ENCODE results near the gene STRN4.
"Not testable (repeated sequence)": the region's sequence is repeated elsewhere in the genome, so short reads cannot be mapped to it uniquely, and the experiment has no call there.

STRN4 gene, protein sequence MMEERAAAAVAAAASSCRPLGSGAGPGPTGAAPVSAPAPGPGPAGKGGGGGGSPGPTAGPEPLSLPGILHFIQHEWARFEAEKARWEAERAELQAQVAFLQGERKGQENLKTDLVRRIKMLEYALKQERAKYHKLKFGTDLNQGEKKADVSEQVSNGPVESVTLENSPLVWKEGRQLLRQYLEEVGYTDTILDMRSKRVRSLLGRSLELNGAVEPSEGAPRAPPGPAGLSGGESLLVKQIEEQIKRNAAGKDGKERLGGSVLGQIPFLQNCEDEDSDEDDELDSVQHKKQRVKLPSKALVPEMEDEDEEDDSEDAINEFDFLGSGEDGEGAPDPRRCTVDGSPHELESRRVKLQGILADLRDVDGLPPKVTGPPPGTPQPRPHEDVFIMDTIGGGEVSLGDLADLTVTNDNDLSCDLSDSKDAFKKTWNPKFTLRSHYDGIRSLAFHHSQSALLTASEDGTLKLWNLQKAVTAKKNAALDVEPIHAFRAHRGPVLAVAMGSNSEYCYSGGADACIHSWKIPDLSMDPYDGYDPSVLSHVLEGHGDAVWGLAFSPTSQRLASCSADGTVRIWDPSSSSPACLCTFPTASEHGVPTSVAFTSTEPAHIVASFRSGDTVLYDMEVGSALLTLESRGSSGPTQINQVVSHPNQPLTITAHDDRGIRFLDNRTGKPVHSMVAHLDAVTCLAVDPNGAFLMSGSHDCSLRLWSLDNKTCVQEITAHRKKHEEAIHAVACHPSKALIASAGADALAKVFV

DNA sequence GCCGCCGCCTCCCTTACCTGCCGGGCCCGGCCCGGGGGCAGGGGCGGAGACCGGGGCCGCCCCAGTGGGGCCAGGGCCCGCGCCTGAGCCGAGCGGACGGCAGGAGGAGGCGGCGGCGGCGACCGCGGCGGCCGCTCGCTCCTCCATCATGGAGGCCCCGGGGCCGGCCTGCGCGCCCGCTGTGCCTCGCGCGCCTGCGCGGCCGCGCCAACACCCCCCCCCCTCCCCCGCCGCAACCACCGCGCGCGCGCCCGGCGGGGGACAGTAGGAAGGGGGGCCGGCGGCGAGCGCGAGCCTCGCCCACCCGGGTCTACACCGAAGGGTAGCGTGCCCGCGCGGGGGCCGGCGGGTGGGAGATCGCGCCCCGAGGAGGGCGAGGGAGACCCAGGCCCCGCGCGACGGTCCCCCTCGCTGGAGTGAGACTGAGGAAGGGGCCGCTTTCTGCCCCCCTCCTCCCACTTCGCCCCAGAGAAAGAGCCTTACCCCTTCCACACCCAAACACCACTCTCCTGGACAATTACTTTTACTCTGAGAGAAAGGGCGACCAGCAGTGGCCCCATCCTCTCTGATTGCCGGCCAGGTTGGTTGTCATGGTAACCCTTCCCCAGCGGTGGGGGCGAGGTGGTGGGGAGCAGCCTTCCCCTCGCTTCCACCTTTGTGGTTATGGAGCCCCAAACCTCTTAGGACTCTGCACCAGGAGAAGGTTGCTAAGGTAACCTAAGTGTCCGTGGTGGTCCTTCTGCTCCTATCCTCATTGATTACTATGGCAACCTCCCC lies at the start of gene STRN4:
Gene STRN4, minus strand, starts transcription at position 170 of the 777 bp plus-strand sequence. Its CDS starts 20 bp downstream, at position 150.
- peak; percentile 38 for DNase-seq

DNA sequence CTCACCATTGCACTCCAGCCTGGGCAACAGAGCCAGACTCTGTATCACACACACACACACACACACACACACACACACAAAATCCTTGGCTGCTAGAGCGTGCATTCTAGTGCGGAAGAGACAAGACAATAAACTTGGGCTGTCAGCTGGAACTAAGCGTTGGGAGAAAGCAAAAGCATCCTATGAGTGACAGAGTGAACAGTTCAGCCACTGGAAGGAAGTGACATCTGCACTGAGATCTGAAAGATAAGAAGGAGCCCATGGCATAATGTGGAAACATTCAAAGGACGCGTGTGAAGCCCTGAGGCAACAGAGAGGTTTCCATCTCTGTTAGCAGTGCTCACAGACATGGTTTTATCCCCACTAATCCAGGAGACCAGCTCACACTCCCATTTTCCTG lies 45.7 kb upstream of the STRN4 start:
- DNase-seq: no peak

DNA sequence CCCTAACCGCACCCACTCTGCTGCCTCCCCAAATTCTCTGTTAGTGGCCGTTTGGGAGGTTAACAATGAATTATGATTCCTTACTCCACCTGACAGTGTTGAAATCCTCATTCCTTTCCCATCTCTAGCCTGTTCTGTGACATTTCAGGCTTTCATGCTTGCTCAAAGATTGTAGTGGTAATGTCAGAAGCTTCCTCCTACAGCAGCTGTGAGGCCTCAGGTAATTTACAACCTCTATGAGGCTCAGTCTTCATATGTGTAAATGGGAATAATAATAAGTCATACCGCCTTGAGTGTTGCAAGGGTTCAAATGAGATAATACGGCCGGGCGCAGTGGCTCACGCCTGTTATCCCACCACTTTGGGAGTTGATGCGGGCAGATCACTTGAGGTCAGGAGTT lies 43.1 kb upstream of the STRN4 start:
- no peak for DNase-seq

DNA sequence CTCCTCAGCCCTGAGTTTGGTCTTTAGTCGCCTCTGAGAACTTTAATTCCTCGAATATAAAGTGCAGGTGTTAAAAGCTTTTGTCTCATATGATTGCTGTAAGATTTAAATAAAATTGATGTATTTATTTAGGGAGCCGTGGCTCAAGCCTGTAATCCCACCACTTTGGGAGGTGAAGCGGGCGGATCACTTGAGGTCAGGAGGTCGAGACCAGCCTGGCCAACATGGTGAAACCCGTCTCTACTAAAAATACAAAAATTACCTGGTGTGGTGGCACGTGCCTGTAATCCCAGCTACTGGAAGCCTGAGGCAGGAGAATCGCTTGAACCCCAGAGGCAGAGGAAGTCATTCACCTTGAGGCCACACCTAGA lies 42.7 kb upstream of the STRN4 start:
- DNase-seq: no peak

GRCh38 chr19:46788262-46788967 lies 42.2 kb upstream of the STRN4 start, which contains the start of gene SLC1A5:
Gene SLC1A5, minus strand, starts transcription at chr19:46788594. Its CDS starts 629 bp downstream, at chr19:46787965.
- DNase-seq: peak; percentile 95

DNA sequence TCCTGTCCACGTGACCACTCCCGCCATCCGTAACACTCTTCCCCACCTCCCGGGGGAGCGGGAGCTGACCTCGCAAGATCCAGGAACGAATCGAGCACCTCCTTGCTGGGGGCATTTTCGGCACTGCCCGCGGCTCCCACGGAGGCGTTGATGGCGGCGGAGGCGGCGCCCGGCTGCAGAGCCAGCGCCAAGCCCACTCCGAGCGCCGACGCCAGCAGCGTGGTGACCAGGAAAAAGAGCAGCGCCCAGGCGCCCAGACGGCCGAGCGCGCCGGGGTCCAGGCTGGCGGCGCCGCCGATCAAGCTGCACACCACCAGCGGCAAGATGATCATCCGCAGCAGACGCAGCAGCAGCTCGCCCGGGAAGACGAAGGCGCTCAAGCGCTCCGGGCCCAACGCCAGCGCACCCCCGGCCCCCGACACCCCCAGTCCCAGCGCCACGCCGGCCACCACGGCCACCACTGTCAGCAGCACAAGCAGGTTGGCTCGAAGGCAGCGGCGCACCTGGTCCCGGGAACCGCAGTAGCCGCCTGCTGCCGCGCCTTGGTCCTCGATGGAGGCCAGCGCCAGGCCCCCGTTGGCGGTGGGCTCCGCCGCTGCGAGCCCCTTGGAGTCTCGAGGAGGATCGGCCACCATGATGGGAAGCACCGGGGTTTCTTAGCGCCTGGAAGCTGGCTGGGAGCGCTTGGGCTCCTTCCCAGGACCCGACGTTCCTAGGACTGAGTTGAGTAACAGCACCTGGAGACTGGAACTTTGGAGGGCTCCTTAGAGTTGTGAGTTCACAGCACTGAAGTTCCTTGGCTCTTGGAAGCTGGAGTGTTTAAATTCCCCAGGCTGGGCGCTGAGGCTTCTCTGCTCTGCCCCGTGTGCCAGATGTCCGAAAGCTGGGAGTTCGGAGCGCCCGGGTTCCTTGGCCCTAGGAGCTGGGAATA lies 41.3 kb upstream of the STRN4 start:
- DNase-seq: no peak

DNA sequence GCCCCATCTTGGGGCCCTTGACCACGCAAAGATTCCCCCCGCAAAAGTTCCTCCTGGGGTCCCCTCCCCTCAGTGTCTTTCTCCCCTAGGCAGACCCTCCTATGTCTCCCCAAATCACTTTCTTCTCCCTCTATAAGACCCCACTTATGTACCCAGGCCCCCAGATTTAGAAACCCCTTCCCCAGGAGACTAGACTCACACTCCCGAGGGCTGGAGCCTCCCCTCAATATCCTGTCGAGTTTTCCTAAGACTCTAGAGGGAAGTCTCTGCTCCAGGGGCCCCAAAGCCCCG lies 40.7 kb upstream of the STRN4 start:
- no peak for DNase-seq

DNA sequence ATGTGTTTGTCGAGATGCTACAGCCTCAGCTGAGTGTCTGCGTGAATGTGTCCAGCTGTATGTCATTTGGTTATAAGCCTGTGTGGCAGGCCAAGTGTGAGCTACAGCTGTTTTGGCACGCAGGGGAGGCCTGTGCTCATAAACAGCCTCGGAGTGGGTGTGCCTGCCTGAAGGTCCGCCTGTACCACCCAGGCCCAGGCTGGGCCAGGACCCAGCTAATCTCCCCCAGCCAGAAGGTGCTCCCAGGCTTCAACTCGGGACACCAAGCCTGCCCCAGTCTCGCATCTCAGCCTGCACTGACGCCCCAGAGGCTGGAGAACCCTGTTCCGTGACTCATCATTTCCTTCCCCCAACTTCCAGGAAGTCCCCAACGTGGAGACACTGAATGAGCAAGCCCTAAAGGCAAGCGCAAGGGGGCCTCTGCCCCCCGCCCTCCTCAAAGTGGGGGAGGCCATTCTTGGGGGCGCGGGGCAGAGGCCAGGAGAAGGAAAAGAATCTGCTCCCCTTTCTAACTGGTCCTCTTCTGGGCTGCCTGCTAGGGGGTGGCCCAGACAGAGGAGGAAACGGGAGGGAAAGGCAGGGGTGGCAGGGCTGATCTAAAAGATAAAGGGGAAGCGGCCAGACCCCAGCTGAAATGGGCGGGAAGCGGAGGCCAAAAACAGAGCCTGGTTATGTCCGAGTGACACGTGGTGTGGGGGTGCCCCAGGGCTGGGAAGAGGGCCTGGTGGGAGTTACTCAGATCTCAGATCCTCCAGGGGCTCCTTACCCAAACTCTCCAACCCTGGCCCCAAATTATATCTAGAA lies 40.2 kb upstream of the STRN4 start:
- no peak for DNase-seq

DNA sequence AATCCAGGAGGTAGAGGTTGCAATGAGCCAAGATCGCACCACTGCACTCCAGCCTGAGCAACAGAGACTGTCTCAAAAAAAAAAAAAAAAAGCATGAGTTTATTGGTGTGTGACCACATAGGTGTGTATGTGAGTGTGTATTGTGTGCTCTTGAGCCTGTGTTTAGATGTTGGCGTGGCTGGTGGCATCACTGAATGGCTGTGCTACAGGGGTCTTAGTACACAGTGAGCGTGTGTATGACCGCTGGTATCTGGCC lies 39.7 kb upstream of the STRN4 start:
- no peak for DNase-seq

DNA sequence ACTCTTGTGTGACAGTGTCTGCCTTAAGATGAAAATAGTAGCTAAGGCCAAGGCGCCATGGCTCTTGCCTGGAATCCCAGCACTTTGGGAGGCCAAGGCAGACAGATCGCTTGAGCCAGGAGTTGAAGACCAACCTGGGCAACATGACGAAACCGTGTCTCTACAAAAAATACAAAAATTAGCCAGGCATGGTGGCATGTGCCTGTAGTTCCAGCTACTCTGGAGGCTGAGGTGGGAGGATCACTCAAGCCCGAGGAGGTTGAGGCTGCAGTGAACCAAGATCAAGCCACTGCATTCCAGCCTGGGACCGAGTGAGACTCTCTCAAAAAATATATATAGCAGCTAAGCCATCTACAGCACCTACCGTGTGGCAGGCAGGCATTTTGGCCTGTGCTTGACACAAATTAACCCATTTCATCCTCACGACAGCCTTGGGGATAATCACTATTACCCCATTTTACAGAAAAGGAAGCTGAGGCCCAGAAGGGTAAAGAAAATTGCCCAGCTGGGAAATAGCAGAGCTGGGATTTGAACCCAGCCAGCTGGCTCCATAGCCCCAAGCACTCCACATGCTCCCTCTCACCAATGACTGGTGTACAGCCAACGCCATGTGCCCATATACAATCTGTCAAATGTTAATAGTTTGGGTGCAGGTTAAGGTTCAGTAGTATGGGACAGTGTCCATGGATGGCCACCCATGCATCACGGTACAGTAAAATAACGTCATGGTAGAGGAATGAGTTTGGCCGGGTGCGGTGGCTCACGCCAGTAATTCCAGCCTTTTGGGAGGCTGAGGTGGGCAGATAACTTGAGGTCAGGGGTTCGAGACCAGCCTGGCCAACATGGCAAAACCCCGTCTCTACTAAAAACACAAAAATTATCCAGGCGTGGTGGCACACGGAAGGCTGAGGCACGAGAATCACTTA lies 39.1 kb upstream of the STRN4 start:
- no peak for DNase-seq

GRCh38 chr19:46784262-46785053 lies 38.2 kb upstream of the STRN4 start:
- DNase-seq: no peak

DNA sequence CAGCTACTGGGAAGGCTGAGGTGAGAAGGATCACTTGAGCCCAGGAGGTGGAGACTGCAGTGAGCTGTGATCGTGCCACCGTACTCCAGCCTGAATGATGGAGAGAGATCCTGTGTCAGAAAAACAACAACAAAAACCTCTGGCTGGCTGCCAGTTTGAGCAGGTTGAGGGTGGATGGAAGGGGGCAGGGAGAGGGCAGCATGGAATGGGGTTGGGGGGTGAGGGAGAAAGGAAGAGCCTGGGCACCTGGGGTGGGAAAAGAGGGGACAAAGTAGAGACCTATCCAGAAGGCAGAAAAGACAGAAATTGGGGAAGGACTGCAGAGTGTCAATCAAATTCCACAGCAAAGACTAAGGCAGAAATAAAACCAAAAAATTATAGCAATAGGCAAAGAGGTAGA lies 37.4 kb upstream of the STRN4 start:
- no peak for DNase-seq

- DNase-seq: no peak
These were observed 36.2 kb upstream of the STRN4 start for GRCh38 chr19:46782355-46783019.

- DNase-seq: not testable (repeated sequence)
These were observed 31.9 kb upstream of the STRN4 start for GRCh38 chr19:46777956-46778645.

DNA sequence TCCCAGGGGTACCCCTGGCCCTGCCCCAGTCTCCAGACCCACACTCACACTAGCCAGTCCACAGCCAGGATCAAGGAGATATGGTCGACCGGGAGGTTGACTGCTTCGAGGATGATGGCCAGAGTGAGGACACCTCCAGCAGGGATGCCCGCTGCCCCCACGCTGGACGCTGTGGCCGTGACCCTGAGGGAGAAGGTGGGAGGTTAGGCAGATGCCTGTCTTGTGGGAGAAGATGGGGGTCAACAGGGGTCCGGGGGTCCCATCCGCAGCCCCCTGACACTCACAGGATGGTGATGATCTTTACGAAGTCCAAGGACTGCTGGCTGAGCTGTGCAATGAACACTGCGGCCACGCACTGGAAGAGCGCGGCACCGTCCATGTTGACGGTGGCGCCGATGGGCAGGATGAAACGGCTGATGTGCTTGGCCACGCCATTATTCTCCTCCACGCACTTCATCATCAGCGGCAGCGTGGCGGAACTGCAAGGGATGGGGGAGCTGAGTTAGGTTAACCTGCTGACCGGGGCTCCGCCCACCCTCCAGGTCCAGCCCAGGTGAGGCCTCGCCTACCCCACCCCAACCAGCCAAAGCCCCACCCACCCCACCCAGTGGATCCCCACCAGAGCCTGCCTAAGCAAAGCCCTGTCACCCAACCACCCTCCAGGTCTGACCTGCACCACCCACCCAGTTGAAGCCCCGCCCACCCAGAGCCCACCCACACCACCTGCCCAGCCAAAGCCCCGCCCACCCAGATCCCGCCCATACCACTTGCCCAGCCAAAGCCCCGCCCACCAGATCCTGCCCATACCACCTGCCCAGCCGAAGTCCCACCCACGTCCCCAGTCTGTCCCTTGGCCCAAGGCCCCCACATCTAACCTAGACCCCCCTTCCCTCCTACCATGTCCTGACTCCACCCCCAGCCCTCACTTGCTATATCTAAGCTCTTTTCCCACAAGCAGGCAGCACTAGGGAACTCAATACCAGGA lies 31.0 kb upstream of the STRN4 start:
- no peak for DNase-seq

DNA sequence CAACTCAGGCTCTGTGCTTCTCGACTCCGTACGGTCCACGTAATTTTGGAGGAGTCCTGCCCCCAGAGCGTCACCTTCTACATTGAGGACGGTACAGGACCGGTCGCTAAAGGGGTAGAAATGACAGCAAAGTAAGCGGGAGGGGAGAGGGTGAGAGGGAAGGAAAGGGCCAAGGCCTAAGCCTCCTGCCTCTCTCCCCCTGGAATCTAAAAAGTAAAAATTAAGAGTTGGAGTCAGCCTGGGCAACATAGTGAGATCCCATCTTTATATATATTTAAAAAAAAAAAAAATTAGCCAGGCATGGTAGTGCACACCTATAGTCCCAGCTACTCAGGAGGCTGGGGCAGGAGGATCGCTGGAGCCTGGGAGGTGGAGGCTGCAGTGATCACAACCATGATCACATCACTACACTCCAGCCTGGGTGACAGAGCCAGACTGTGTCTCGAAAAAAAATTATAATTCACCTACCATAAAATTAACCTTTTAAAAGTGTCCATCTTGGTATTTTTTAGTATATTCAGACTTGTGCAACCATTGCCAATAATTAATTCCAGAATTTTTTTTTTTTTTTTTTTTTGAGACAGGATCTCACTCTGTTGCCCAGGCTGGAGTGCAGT lies 29.5 kb upstream of the STRN4 start:
- DNase-seq: no peak

Measured in NCI-H1436 (cell line).